H9 (cell line): ENCODE data around the gene MLST8. TPM values are rescaled to one million over a fixed set of nuclear protein-coding genes. Genes with fewer than 3 reads are reported as not detected.

Source experiments
- DNase-seq: peaks from one replicate; pipeline ENCODE4 v3.0.0-alpha.2; 2017
- H2AFZ ChIP-seq: one replicate; pipeline ENCODE4 v1.6.1; 2013; ENCODE audit warnings: mild to moderate bottlenecking, low read length, control low read depth, moderate library complexity
- H2AK5ac ChIP-seq: 2 replicates; pipeline ENCODE4 v1.6.1; 2013; ENCODE audit warnings: low read length, control low read depth, mixed read lengths; ENCODE audit not compliant: insufficient read length
- H2BK120ac ChIP-seq: one replicate; pipeline ENCODE4 v1.6.1; 2013; ENCODE audit warnings: low read depth, mild to moderate bottlenecking, low read length, control low read depth, inconsistent platforms; ENCODE audit not compliant: poor library complexity, severe bottlenecking
- H2BK12ac ChIP-seq: 2 replicates; pipeline ENCODE4 v1.6.1; 2013; ENCODE audit warnings: low read length, control low read depth, mixed read lengths, low read depth; ENCODE audit not compliant: insufficient read length
- H2BK15ac ChIP-seq: 2 replicates; pipeline ENCODE4 v1.6.1; 2013; ENCODE audit warnings: low read depth, low read length, control low read depth
- H2BK20ac ChIP-seq: one replicate; pipeline ENCODE4 v1.6.1; 2013; ENCODE audit warnings: low read depth, mild to moderate bottlenecking, low read length, control low read depth, inconsistent platforms; ENCODE audit not compliant: poor library complexity, severe bottlenecking
- H2BK5ac ChIP-seq: 2 replicates; pipeline ENCODE4 v1.6.1; 2013; ENCODE audit warnings: low read length, control low read depth, mixed read lengths; ENCODE audit not compliant: insufficient read length
- H3K14ac ChIP-seq: 2 replicates; pipeline ENCODE4 v1.6.1; 2013; ENCODE audit warnings: low read length, control low read depth; ENCODE audit not compliant: insufficient read depth
- H3K18ac ChIP-seq: 2 replicates; pipeline ENCODE4 v1.6.1; 2013; ENCODE audit warnings: low read depth, mild to moderate bottlenecking, mixed read lengths, low read length, control low read depth; ENCODE audit not compliant: insufficient read length
- H3K23ac ChIP-seq: 2 replicates; pipeline ENCODE4 v1.6.1; 2013; ENCODE audit warnings: low read length, control low read depth, mixed read lengths, low read depth; ENCODE audit not compliant: insufficient read length
- H3K23me2 ChIP-seq: 2 replicates; pipeline ENCODE4 v1.6.1; 2013; ENCODE audit warnings: low read depth, mild to moderate bottlenecking, mixed read lengths, low read length, control low read depth; ENCODE audit not compliant: insufficient read length, poor library complexity, severe bottlenecking
- H3K27ac ChIP-seq: 2 replicates; pipeline ENCODE4 v1.5.1; 2013; ENCODE audit warnings: low read length, control low read depth, mixed read lengths, low read depth; ENCODE audit not compliant: insufficient read length
- H3K27me3 ChIP-seq: 2 replicates; pipeline ENCODE4 v1.6.1; 2013; ENCODE audit warnings: low read length, control low read depth, inconsistent platforms; ENCODE audit not compliant: insufficient read depth
- H3K4ac ChIP-seq: 2 replicates; pipeline ENCODE4 v1.6.1; 2013; ENCODE audit warnings: low read depth, mild to moderate bottlenecking, control low read depth, inconsistent platforms, low read length, moderate library complexity
- H3K4me1 ChIP-seq: 2 replicates; pipeline ENCODE4 v1.6.1; 2013; ENCODE audit warnings: low read length, control low read depth, inconsistent platforms; ENCODE audit not compliant: insufficient read depth
- H3K4me2 ChIP-seq: 2 replicates; pipeline ENCODE4 v1.6.1; 2013; ENCODE audit warnings: low read length, control low read depth, mixed read lengths; ENCODE audit not compliant: insufficient read length, insufficient read depth
- H3K56ac ChIP-seq: 2 replicates; pipeline ENCODE4 v1.6.1; 2013; ENCODE audit warnings: low read depth, mild to moderate bottlenecking, mixed read lengths, low read length, control low read depth; ENCODE audit not compliant: insufficient read length
- H3K79me1 ChIP-seq: 2 replicates; pipeline ENCODE4 v1.6.1; 2013; ENCODE audit warnings: low read depth, mild to moderate bottlenecking, moderate library complexity, low read length, control low read depth, inconsistent platforms; ENCODE audit not compliant: insufficient read depth, poor library complexity, severe bottlenecking
- H3K79me2 ChIP-seq: 2 replicates; pipeline ENCODE4 v1.6.1; 2013; ENCODE audit warnings: low read length, control low read depth, inconsistent platforms; ENCODE audit not compliant: insufficient read depth
- H3K9ac ChIP-seq: 2 replicates; pipeline ENCODE4 v1.6.1; 2013; ENCODE audit warnings: low read length, control low read depth, mixed read lengths; ENCODE audit not compliant: insufficient read length; ENCODE audit errors: extremely low read depth
- H3K9me3 ChIP-seq: one replicate; pipeline ENCODE4 v1.6.1; 2013; ENCODE audit warnings: low read depth, low read length, inconsistent platforms; ENCODE audit not compliant: control insufficient read depth
- H3T11ph ChIP-seq: one replicate; pipeline ENCODE4 v1.6.1; 2013; ENCODE audit warnings: mild to moderate bottlenecking, low read length, control low read depth, inconsistent platforms
- H4K20me1 ChIP-seq: one replicate; pipeline ENCODE4 v1.6.1; 2013; ENCODE audit not compliant: control insufficient read depth, insufficient read length, insufficient read depth
- H4K5ac ChIP-seq: 2 replicates; pipeline ENCODE4 v1.6.1; 2013; ENCODE audit warnings: low read depth, mild to moderate bottlenecking, mixed read lengths, low read length, control low read depth; ENCODE audit not compliant: insufficient read length
- H4K8ac ChIP-seq: replicated peaks from 2 replicates; pipeline ENCODE4 v1.6.1; 2013; ENCODE audit warnings: low read length, control low read depth, mixed read lengths, low read depth; ENCODE audit not compliant: insufficient read length
- H4K91ac ChIP-seq: 2 replicates; pipeline ENCODE4 v1.6.1; 2013; ENCODE audit warnings: low read depth, mild to moderate bottlenecking, moderate library complexity, mixed read lengths, low read length, control low read depth; ENCODE audit not compliant: insufficient read length
- H3K27ac Mint-ChIP-seq, 3 experiments: 2 replicates in 2 of 3; 3 replicates in 1 of 3; pipeline ENCODE4 v1.8.0; 2020 to 2021; ENCODE audit warnings: mixed read lengths in 3 of 3, mild to moderate bottlenecking in 1 of 3, moderate library complexity in 1 of 3
- H3K27me3 Mint-ChIP-seq: 2 replicates; pipeline ENCODE4 v1.8.0; 2021; ENCODE audit warnings: low read depth, mild to moderate bottlenecking, moderate library complexity, mixed read lengths
- H3K36me3 Mint-ChIP-seq, 3 experiments: 2 replicates in 2 of 3; 3 replicates in 1 of 3; pipeline ENCODE4 v1.8.0; 2020 to 2021; ENCODE audit warnings: low read depth in 3 of 3, mixed read lengths in 3 of 3; ENCODE audit not compliant: insufficient read depth in 1 of 3
- H3K4me1 Mint-ChIP-seq, 2 experiments: 2 replicates each; pipeline ENCODE4 v1.8.0; 2020; ENCODE audit warnings: mixed read lengths in 2 of 2
- H3K4me3 Mint-ChIP-seq, 2 experiments: 2 replicates in 1 of 2; 3 replicates in 1 of 2; pipeline ENCODE4 v1.8.0; 2020 to 2021; ENCODE audit warnings: mild to moderate bottlenecking in 2 of 2, mixed read lengths in 2 of 2, moderate library complexity in 1 of 2
- H3K9me3 Mint-ChIP-seq, 2 experiments: 2 replicates in 1 of 2; 3 replicates in 1 of 2; pipeline ENCODE4 v1.8.0; 2020; ENCODE audit warnings: mild to moderate bottlenecking in 2 of 2, mixed read lengths in 2 of 2, moderate library complexity in 1 of 2
- WGBS: extraction: QIAGEN DNeasy Blood & Tissue Kit; methylation state at CpG from one replicate; pipeline ENCODE4 v1.1.7; 2013; ENCODE audit warnings: missing lambda C conversion rate, low lambda C conversion rate, mixed read lengths; ENCODE audit not compliant: insufficient read length; ENCODE audit errors: extremely low coverage; 5-methylcytosine and 5-hydroxymethylcytosine counted together
- total RNA-seq: library from RNA; stranded (reverse); gene quantifications from 2 replicates; pipeline ENCODE4 v1.2.1, GENCODE V29; 2021
- TF ChIP-seq, protein P1 (sequence below): fragments of 200-600 bp; sonication (generic); conservative IDR thresholded peaks from 3 replicates; pipeline ENCODE4 v1.8.0; 2021; ENCODE audit warnings: antibody characterized with exemption, mild to moderate bottlenecking

The MLST8 gene
- total RNA-seq, 1 experiment from 2014 or later, result 74.5 TPM

DNA sequence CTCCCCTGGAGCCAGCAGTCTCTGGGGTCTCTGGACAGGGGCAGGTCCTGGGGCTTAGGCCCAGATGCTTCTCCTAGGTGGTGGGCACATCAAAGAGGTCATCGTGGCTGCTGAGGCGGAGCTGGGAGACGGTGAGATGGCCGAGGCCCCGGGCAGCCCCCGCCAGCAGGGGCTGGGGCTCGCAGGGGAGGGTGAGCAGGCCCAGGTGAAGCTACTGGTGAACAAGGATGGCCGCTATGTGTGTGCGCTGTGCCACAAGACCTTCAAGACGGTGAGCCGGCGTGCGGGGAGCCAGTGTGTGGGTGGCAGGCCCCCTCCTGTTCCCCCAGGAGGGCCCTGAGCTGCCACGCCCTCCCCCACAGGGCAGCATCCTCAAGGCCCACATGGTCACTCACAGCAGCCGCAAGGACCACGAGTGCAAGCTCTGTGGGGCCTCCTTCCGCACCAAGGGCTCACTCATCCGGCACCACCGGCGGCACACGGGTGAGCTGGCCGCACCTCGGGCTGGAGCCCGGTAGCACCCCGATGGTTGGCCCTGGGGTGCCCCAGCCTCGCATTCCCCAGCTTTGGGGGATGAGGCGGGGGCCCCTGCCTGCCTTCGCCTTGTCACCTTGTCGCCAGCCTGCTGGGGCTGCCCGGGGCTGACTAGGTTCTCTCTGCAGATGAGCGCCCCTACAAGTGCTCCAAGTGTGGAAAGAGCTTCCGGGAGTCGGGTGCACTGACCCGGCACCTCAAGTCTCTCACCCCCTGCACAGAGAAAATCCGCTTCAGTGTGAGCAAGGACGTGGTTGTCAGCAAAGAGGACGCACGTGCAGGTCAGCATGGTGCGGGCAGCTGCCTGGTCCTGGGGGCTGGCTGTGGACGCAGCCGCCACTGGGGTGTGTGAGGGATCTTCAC, 27.1 kb downstream of the MLST8 start:
- Histone ChIP-seq H3K4ac (no peak overlapping the region), H3K18ac (no peak overlapping the region), H3K9ac (no peak overlapping the region), H3K4me1 (no peaks in the 10 kb centered on the region), H3K79me1 (no peaks in the 10 kb centered on the region), H4K8ac (no peak overlapping the region), H4K20me1 (no peaks in the 10 kb centered on the region), H3K56ac (no peak overlapping the region), H2BK15ac (no peak overlapping the region), H3K14ac (no peak overlapping the region), H3K27ac (no peak overlapping the region), H3K23ac (no peak overlapping the region), H2BK12ac (no peak overlapping the region), H2BK20ac (no peak overlapping the region), H2BK5ac (no peak overlapping the region), H3K9me3 (no peaks in the 10 kb centered on the region), H3K4me2 (no peak overlapping the region), H3K79me2 (no peaks in the 10 kb centered on the region), H3T11ph (no peak overlapping the region), H4K5ac (no peak overlapping the region), H3K23me2 (peaks cover 12% of the 10 kb centered on the region), H3K27me3 (peaks cover 2% of the 10 kb centered on the region; the same call in 1 of the 2 replicates), H2AFZ (no peak overlapping the region), H2BK120ac (no peak overlapping the region), H4K91ac (no peak overlapping the region), H2AK5ac (no peak overlapping the region)
- Mint-ChIP-seq H3K36me3 (peaks cover 2 to 28% (median 18%) of the 10 kb centered on the region in 3 experiments; a peak in 6 of 7 replicates), H3K4me1 (no peaks in the 10 kb centered on the region), H3K9me3 (no peaks in the 10 kb centered on the region), H3K27me3 (peaks cover 9% of the 10 kb centered on the region), H3K27ac (no peak overlapping the region), H3K4me3 (no peak overlapping the region)
- no CpG with 5 or more reads among the region's 41 CpGs for WGBS
- DNase-seq, result no peak
- TF ChIP-seq, protein P1, sequence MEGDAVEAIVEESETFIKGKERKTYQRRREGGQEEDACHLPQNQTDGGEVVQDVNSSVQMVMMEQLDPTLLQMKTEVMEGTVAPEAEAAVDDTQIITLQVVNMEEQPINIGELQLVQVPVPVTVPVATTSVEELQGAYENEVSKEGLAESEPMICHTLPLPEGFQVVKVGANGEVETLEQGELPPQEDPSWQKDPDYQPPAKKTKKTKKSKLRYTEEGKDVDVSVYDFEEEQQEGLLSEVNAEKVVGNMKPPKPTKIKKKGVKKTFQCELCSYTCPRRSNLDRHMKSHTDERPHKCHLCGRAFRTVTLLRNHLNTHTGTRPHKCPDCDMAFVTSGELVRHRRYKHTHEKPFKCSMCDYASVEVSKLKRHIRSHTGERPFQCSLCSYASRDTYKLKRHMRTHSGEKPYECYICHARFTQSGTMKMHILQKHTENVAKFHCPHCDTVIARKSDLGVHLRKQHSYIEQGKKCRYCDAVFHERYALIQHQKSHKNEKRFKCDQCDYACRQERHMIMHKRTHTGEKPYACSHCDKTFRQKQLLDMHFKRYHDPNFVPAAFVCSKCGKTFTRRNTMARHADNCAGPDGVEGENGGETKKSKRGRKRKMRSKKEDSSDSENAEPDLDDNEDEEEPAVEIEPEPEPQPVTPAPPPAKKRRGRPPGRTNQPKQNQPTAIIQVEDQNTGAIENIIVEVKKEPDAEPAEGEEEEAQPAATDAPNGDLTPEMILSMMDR, result no peak
